Activated gamma-delta T cell treated with anti-CD3 and anti-CD28 coated beads, Interleukin-2, amount 50 U/mL, for 16 hours (primary cell): Measurements from ENCODE around the gene CCDC177.
"Not testable (repeated sequence)": the region's sequence is repeated elsewhere in the genome, so short reads cannot be mapped to it uniquely, and the experiment has no call there.

Source experiments
- DNase-seq: peaks from one replicate; pipeline ENCODE4 v3.0.0-alpha.2; 2020; ENCODE audit warnings: low read depth

CCDC177 gene

DNA sequence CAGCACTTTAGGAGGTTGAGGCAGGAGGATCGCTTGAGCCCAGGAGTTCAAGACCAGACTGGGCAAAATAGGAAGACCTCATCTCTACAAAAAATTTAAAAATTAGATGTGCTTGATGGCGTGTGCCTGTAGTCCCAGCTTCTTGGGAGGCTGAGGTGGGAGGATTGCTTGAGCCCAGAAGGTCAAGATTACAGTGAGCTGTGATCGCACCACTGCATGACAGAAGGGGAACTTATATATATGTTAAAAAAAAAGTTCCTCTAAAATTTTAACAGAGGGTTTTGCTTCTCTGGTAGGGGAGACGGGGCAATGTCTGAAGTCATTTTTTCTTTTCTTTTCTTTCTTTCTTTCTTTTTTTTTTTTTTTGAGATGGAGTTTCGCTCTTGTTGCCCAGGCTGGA lies 24.8 kb upstream of the CCDC177 start:
- not testable (repeated sequence) for DNase-seq

DNA sequence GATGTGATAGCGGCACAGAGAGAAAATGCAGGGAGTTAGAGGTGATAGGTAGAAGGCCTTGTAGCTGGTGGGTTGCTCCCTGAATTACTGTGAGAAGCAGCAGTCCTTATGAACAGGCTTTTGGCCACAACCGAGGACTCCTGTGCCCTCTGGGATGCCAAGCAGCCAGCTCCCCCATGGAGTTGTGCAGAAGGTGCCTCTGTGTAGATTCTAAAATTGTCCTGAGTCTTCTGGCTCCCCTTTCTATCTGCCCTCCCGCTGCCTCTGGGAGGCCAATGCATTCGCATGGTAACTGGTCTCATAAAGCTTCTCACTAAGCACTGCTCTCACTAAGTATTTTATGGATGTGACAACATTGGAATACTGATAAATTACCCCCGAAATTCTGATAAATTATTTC lies 20.7 kb upstream of the CCDC177 start:
- DNase-seq = no peak

DNA sequence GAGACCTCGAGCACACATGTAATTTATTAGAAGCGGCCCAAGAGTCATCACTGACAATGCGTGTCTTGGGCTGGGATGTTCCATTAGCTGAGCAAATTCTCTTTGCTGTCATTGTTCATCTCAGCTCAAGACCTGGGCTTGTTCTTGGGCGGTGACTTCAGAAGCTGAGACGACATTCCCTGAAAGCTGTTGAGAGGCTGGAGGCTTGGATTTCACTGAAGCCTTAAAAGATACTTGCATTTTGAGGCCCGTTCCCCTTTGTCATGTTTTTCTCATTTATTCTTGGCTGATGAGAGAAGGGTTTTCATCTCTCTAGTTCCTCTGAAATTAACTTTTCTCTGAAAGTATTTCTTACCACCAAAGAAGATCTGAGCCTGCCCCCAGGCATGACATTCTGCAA lies 20.2 kb upstream of the CCDC177 start:
- DNase-seq = no peak

DNA sequence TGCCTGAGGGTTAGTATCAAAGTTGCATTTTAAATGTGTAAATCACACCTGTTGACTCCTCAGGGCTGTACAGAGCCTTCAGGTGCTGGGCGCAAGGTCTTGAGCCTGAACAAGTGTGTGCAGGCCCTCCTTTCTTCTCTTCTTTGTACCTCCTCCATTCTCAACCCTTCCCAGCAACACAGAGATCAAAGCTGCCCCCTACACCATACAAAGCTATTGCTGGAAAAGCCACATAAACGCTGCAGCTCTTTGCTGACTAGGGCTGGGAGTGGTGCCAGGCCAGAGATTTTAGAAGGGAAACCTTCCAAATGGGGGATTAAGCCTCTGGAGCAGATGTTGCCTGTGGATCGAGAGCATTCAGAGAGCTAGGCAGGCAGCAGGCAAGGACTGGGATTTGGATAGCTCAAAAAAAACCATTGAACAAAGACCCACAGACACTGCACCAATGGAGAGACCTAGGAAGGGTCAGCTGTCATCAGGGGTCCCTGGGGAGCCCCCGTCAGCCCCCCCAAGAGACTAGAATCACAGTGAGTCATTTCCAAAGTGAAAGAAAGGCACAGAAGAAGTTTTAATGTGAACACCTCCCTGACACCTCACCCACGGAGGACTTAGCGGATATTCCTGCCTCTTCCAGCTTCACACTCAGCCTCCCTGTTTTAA lies 18.5 kb upstream of the CCDC177 start:
- DNase-seq = no peak

DNA sequence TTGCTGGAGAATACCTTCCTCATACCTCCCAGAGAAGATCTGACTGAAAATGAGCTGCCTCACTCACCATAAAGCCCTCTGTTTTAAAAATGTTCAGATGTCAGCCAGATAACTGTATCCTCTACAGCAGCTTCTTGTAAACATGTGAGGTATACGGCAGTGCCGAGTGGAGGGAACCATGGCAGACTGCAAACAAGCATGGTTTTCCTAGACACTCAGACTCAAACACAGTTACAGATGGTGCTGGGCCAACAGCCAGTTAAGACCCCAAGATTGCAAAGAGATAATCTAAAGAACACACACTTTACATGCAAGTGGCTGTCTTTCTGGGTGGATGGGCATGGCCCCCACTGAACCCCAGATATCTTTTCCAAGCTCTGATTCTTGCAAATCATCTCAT lies 16.6 kb upstream of the CCDC177 start:
- DNase-seq = no peak

DNA sequence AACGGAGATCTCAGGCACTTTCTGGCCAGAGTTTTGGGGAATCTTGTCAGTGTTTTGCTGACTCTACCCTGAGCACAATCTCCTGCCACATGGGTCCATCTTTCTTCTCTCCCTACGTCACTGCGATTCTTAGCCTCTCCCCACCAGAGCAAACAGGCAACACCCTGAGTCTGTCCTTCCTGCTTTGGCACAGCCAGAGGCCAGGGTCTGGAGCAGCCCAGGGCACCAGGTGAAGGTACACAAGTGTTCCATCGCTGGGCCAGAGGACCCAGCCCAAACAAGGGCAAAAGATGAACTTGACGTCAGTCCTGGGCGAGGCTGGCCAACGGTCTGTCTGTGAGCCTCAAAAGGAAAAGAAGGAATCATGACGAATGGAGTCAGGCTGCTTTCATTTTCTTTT lies 12.7 kb upstream of the CCDC177 start:
- no peak for DNase-seq

DNA sequence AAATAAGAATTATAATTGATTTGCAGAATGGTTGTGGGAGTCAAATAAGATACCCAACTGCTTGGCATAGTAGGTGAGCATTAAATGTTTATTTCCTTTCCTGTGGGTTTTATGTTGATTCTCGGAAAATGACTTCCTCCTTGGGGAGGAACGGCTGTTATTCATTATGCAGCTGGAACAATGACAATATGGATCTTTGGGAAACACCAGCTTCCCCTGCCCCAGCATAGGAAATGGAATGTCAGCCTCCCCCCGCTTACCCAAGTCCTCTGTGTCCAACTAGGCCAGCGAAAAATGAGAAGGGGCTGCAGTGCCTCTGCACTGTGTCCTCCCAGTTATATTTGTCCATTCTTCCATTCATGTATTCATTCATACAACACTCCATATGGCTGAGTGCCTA lies 11.7 kb upstream of the CCDC177 start:
- no peak for DNase-seq

DNA sequence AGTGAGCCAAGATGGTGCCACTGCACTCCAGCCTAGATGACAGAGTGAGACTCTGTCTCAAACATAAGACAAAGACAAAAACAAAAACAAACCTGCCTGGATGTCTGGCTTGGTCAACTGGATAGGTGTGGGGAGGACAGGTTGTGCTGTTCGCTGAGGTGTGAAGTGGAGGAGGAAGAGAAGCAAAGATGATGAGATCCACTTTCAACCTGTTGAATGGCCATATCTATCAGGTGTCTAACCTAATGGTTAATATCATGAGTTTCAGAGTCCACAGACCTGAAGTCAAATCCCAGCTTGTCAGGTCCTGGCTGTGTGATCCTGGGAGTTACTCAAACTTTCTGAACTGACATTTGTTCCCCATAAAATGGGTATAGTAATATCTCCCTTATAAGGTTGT lies 9.7 kb upstream of the CCDC177 start:
- no peak for DNase-seq

DNA sequence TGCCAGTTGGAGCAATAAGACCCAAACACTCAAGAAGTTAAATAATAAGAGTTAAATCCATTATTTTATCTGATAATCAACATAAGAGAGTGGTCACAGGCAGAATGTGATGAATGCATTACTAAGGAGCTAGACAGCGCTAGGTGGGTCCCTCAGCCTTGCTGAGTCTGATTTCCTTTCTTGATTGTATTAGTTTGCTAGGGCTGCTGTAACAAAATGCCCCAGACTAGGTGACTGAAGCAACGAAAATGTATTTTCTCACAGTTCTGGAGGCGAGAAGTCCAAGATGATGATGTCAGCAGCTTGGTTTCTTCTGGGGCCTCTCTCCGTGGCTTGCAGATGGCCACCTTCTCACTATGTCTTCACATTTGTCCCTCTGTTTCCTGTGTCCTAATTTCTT lies 8.2 kb upstream of the CCDC177 start:
- DNase-seq = no peak

DNA sequence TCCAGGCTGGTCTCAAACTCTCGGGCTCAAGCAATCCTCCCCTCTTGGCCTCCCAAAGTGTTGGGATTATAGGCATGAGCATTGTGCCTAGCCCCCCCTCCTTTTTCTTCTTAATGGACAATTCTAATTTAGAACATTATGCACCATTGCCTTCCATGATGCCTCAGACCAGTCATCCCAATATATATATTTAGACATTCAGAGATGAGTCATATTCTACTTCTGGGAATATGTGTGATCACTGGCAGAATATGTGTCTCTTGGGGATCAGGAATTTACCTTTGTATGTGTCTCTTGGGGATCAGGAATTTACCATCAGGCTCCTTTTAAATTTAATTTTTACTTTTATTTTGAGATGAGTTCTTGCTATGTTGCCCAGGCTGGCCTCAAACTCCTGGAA lies 7.5 kb upstream of the CCDC177 start:
- DNase-seq = no peak

DNA sequence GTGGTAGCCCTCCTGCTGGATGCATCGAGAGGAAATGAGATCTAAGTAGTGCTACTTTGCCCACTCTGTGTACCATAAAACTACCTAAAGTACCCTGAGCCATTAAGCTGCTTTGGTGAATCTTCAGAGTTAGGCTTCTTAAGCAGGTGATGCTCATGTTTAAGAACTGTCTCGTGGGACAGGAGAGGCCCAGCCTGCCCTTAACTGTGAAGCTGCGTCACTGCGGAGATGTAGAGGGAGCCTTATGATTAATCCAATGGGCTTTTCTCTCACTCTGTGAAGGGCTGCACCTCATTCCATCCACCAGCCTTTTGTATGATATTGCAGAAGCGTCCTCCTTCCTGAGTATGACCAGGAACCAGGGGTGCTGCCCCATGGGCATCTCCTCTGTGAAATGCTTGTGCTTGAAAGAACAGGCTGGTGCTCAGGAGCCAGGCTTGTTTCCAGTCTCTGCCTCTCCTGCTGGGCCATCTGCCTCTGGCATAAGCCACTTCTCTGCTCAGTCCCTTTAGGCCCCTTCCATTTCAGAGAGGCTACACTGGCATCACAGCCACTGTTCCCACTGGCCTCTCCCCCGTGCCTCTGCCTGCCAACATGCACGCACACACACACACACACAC lies 6.8 kb upstream of the CCDC177 start:
- no peak for DNase-seq

DNA sequence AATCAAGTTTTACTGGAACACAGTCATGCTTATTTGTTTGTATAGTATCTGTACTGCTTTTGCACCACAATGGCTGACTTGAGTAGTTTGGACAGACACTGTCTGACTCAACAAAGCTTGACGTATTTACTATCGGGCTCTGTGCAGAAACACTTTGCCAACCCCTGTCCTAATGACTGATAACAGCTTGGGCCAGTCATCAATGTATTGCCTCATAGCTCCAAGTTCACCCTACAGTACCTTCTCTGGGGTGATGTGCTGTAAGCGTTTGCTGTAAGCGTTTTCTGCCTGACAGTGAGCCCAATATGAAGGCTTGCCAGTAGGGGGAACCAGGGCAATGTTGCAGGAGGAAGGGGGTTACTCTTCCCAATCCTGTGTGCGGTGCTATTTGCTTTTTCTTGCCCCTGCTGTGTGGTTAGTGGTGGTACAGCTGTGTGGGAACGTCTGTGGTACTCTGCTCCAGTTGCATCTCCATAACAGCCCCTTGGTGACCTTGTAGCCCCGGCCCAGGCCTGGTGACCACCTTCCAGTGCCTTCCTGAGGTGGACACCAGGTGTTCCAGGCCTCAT lies 5.4 kb upstream of the CCDC177 start:
- DNase-seq = no peak

DNA sequence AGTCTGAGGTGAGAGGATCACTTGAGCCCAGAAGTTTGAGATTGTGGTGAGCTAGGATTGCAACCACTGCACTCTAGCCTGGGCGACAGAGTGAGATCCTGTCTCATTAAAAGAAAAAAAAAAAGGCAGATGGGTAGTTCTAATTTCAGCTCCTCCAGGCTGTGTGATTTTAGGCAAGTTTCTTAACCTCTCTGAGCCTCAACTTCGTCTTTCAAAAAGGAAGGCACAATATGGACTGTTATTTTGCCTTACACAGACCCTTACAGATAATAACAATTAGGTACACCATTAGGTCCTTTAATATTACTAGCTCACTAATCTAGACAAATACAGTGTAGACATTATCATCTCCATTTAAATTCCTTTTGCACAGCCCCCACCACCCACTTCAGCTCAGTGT lies 4.8 kb upstream of the CCDC177 start:
- no peak for DNase-seq

DNA sequence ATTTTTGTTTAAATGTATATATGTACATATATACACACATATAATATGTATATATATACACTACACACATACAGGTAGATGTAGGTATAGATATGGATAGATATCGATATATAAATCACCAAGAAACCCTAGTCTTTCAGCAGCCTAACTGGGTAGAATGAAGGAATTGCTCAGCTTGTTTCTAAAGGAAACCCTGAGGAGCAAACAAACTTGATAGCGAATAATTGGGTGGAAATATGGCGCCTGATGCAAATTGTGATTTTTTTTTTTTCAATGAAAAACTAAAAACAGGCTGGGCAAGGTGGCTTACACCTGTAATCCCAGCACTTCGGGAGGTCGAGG lies 254 bp upstream of the CCDC177 start:
- DNase-seq = no peak

DNA sequence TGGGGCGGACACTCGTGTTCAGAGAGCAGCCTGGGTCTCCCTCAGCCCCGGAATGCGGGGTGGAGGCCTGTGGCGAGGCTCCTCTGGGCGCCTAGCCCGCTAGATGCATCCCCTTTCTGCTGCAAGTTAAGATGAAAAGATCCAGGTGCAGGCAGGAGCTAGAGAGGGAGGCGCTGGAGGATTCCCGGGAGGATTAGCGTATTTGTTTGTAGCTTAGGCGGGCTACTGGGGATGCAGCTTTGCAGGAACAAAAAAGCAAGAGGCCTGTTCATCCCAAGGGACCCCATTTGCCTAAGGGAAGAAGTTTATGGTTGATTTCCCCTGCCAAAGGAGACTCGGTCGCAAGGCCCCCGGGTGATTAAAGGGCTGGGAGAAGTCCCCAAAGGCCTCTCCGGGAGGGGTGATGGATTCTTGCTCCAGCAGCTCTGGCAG lies 824 bp downstream of the CCDC177 start:
- no peak for DNase-seq

DNA sequence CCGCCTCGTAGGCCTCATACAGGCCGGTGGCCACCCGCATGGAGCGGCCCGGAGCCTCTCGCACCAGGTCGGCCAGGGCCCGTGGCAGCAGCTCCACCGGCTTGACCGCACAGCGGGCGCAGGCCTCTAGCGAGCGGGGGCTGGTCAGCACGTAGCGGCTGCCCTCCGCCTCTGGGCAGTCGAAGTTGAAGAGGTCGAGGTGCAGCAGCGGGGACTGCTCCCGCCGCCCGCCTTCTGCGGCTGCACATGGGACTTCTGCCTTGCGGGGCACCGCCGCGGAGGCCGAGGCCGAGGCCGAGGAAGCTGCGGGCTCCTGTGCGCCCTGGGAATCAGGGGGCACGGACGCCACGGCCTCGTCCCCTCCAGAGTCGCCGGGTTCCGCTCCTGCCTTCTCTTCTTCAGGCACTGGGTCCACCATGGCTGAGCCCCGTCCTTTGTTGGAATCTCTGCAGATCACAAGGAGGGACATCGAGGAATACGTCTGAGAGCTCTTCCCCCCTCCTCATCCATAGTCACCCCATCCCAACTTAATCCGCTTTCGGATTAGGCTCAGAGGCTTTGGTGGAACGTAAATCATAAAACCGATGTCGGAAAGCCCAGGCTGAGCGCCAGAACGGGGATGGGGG lies 1.4 kb downstream of the CCDC177 start:
- DNase-seq = no peak

DNA sequence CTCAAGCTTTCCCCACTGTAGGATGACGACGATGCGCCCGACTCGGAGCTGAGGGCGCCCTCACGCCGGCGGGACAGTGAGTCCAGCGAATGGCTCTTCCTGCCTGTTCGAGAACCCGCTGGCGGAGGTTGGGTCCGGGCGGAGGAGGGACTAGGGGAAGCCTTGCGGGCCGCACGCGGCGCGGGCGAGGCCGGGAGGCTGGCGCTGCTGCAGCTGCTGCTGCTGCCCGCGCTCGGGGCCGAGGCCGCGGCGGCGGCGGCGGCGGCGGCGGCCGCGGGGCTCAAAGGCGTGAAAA lies 1.9 kb downstream of the CCDC177 start:
- DNase-seq = no peak

DNA sequence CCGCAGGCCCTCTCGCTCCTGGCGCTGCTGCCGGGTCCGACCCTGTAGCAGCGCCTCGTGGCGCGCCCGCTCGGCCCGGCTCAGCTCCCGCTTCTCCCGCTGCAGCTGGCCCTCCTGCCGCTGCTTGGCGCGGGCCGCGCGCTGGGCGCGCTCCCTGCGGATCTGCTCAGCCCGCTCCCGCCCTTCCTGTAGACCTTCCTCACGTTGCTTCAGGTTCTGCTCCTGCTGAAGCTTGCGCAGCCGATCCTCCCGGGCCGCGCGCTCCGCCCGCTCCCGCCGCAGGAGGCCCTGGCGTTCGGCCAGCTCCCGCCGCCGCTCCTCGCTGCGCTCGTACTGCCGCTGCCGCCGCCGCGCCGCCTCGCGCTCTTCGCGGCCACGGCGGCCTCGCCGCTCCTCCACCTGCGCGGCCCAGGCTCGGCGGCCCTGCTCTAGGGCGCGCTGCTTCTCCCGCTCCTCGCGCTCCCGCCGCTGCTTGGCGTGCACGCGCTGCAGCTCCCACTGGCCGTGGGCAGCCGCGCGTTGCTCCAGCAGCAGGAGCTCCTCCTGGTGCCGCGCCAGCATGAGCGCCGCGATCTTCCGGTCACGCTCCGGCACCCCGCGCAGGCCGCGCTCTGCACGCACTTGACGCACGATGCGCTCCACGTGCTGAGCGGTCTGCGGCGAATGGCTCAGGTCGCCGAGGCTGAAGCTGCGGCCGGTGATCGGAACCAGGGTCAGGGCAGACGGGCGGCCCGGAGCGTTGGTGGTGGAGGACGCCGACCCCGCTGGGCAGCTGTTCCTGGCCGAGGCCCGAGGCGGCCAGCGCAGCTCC lies 2.4 kb downstream of the CCDC177 start:
- DNase-seq = no peak

DNA sequence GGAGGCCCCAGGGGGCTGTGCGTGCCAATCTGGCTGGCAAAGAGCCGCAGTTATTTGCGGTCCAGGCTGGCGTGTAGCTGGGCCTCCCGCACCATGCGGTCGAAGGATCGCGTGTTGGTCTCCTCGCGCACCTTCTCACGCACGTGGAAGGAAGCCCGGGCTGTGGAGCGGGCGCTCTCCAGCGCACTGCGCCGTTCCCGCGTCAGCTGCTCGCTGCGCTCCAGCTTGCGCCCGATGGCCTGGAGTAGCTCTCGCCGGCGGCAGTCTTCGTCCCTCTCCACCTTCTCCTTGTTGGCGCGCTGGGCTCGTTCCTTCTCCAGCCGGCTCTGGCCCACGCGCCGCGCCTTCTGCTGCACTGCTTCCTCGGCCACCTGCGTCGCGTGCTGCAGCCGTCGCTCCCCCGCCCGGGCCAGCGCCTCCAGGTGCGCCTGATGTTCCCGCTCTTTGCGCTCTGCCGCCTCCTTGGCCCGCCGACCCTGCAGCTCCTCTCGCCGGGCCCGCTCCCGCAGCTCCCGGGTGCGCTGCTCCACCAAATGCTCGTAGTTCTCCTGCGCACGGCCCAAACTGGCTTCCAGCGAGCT lies 3.1 kb downstream of the CCDC177 start:
- DNase-seq = no peak

DNA sequence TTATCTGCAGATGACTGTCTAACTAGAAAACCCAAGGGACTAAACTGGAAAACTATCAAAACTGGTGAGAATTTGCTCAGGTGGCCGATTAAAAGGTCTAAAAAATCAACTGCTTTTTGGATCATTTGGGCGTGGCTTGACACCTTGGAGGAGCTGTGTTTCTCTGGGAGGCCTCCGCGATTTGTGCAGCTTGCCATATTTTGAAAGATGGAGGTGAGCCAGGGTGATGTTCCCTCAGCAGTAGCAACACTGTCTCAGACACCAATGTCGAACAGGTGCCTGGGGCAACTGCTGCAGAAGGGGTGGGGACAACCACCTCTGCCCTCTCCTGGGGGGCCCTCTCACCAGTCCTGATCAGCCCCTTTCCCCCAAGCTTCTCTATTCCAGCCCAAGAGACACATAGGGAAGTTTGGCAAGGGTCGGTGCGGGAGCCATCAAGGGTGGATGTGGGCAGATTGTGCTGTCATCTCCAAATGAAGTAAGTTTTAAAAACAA lies 3.8 kb downstream of the CCDC177 start:
- no peak for DNase-seq

DNA sequence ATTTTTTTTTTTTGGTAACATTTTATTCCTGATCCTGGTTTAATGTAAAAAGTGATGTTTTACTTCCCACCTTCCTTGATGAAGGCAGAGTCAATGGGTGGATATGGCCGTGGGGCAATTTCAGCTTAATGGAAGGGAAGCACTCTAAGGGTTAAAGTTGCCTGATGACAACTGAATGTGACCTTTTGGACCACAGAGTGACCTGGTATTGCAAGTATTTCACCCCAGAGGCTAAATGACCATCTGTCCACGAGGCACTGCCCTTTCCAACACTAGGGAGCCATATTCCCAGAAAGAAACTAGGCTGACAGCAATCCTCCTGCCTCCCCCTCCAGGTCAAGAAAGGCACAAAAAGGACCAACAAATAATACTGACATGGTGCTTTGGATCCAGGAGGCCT lies 4.8 kb downstream of the CCDC177 start:
- no peak for DNase-seq

DNA sequence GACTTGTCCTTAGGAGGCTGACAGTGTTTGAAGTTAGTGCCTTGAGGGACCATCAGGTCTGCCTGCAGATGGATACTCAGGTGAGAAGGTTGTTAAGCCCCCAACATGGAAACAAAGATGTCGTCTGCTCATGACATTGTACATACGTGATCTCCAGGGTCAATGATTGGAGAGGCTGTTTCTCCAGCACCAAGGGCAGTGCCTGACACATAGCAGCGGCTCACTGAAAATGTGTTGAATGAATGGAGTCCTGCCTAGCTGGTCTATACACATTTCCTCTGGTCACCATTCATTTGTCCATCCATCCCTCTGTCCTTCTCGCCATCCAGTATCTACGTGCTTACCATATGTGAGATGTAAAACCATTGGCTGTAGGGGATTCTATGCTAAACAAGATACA lies 7.1 kb downstream of the CCDC177 start:
- no peak for DNase-seq
